GM23338 (cell line): ENCODE measurements around the gene VPS37C. TPM values are rescaled to one million over a fixed set of nuclear protein-coding genes. Genes with fewer than 3 reads are reported as not detected.

ENCODE experiments used
- polyA plus RNA-seq: library from polyadenylated mRNA; unstranded; fragments of >200 nt; fragmentation: Nextera tagmentation; extraction: Ambion mirVana; gene quantifications from 2 replicates; pipeline ENCODE4 v1.2.1, GENCODE V29; 2016
- total RNA-seq: library from RNA; depleted of rRNA; stranded (reverse); fragments of >200 nt; shearing (Covaris generic); gene quantifications from 2 replicates; pipeline ENCODE4 v1.2.3, GENCODE V29; 2014; rRNA removed
- TF ChIP-seq, protein P1 (sequence below): fragments of 250-450 bp; sonication (Bioruptor Pico); IDR thresholded peaks from 2 replicates; pipeline ENCODE4 v1.5.0; 2020; ENCODE audit warnings: mild to moderate bottlenecking, moderate library complexity

Gene VPS37C
- total and polyA plus RNA-seq, 2 experiments from 2014 or later, result 8.8 to 19.4 TPM

DNA sequence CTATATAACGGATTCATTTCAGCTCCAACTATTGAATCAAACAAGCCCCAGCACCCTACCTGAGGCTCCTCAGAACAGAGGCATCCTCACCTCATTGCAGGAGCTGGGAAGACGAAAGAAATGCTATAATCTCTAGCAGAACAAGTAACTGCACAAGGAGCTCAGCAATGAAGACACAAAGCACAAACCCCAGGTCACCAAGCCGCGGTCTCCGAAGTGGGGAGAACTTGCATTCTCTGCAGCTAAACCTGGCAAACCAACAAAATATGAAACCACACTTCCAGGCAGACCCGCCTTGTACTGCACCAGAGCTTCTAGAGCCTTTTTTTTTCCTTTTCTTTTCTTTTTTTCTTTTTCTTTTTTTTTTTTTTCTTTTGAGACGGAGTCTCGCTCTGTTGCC is 80.7 kb downstream of the VPS37C start (continued):
- TF ChIP-seq, protein P1, sequence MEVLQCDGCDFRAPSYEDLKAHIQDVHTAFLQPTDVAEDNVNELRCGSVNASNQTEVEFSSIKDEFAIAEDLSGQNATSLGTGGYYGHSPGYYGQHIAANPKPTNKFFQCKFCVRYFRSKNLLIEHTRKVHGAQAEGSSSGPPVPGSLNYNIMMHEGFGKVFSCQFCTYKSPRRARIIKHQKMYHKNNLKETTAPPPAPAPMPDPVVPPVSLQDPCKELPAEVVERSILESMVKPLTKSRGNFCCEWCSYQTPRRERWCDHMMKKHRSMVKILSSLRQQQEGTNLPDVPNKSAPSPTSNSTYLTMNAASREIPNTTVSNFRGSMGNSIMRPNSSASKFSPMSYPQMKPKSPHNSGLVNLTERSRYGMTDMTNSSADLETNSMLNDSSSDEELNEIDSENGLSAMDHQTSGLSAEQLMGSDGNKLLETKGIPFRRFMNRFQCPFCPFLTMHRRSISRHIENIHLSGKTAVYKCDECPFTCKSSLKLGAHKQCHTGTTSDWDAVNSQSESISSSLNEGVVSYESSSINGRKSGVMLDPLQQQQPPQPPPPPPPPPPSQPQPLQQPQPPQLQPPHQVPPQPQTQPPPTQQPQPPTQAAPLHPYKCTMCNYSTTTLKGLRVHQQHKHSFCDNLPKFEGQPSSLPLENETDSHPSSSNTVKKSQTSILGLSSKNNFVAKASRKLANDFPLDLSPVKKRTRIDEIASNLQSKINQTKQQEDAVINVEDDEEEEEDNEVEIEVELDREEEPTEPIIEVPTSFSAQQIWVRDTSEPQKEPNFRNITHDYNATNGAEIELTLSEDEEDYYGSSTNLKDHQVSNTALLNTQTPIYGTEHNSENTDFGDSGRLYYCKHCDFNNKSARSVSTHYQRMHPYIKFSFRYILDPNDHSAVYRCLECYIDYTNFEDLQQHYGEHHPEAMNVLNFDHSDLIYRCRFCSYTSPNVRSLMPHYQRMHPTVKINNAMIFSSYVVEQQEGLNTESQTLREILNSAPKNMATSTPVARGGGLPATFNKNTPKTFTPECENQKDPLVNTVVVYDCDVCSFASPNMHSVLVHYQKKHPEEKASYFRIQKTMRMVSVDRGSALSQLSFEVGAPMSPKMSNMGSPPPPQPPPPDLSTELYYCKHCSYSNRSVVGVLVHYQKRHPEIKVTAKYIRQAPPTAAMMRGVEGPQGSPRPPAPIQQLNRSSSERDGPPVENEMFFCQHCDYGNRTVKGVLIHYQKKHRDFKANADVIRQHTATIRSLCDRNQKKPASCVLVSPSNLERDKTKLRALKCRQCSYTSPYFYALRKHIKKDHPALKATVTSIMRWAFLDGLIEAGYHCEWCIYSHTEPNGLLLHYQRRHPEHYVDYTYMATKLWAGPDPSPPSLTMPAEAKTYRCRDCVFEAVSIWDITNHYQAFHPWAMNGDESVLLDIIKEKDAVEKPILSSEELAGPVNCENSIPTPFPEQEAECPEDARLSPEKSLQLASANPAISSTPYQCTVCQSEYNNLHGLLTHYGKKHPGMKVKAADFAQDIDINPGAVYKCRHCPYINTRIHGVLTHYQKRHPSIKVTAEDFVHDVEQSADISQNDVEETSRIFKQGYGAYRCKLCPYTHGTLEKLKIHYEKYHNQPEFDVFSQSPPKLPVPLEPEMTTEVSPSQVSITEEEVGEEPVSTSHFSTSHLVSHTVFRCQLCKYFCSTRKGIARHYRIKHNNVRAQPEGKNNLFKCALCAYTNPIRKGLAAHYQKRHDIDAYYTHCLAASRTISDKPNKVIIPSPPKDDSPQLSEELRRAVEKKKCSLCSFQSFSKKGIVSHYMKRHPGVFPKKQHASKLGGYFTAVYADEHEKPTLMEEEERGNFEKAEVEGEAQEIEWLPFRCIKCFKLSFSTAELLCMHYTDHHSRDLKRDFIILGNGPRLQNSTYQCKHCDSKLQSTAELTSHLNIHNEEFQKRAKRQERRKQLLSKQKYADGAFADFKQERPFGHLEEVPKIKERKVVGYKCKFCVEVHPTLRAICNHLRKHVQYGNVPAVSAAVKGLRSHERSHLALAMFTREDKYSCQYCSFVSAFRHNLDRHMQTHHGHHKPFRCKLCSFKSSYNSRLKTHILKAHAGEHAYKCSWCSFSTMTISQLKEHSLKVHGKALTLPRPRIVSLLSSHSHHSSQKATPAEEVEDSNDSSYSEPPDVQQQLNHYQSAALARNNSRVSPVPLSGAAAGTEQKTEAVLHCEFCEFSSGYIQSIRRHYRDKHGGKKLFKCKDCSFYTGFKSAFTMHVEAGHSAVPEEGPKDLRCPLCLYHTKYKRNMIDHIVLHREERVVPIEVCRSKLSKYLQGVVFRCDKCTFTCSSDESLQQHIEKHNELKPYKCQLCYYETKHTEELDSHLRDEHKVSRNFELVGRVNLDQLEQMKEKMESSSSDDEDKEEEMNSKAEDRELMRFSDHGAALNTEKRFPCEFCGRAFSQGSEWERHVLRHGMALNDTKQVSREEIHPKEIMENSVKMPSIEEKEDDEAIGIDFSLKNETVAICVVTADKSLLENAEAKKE, result no peak

Other genes with a start within 250 kb of the VPS37C start
- gene TMEM109, start 247.3 kb downstream of the VPS37C start, total RNA-seq, result 12.1 and 17.7 TPM in 2 replicates
- 17.4 TPM in 2 replicates for gene TMEM109, start 247.3 kb downstream of the VPS37C start, polyA plus RNA-seq
- gene TMEM132A, start 237.0 kb downstream of the VPS37C start, total RNA-seq, result 51.9 and 96.6 TPM in 2 replicates
- gene TMEM132A, start 237.0 kb downstream of the VPS37C start, polyA plus RNA-seq, result 36.2 and 38.5 TPM in 2 replicates
- gene SLC15A3, start 209.2 kb downstream of the VPS37C start, total RNA-seq, result 15.8 and 18.9 TPM in 2 replicates
- 14.2 and 16.7 TPM in 2 replicates for gene SLC15A3, start 209.2 kb downstream of the VPS37C start, polyA plus RNA-seq
- gene CD6, start 189.7 kb downstream of the VPS37C start, total RNA-seq, result 0.49 and 1.9 TPM in 2 replicates
- not detected in 2 replicates for gene CD6, start 189.7 kb downstream of the VPS37C start, polyA plus RNA-seq
- not detected in 2 replicates for gene CD5, start 58.9 kb downstream of the VPS37C start, total RNA-seq
- not detected in 2 replicates for gene CD5, start 58.9 kb downstream of the VPS37C start, polyA plus RNA-seq
- gene PGA3, start 42.1 kb upstream of the VPS37C start, total RNA-seq, result not detected in 2 replicates
- gene PGA3, start 42.1 kb upstream of the VPS37C start, polyA plus RNA-seq, result 0.37 TPM in 1 of 2 replicates, not detected in the other
- 3.7 TPM in 1 of 2 replicates, not detected in the other for gene PGA4, start 60.9 kb upstream of the VPS37C start, total RNA-seq
- gene PGA4, start 60.9 kb upstream of the VPS37C start, polyA plus RNA-seq, result 0.19 and 0.81 TPM in 2 replicates
- 0.12 and 0.52 TPM in 2 replicates for gene PGA5, start 79.7 kb upstream of the VPS37C start, total RNA-seq
- gene PGA5, start 79.7 kb upstream of the VPS37C start, polyA plus RNA-seq, result 0.45 and 1.0 TPM in 2 replicates
- gene VWCE, start 133.9 kb upstream of the VPS37C start, total RNA-seq, result 13.1 and 16.9 TPM in 2 replicates
- gene VWCE, start 133.9 kb upstream of the VPS37C start, polyA plus RNA-seq, result 9.7 and 9.9 TPM in 2 replicates
- gene DDB1, start 171.7 kb upstream of the VPS37C start, total RNA-seq, result 282 and 292 TPM in 2 replicates
- 102 and 109 TPM in 2 replicates for gene DDB1, start 171.7 kb upstream of the VPS37C start, polyA plus RNA-seq
- gene TKFC, start 171.8 kb upstream of the VPS37C start, total RNA-seq, result 27.0 and 46.9 TPM in 2 replicates
- 21.1 and 21.7 TPM in 2 replicates for gene TKFC, start 171.8 kb upstream of the VPS37C start, polyA plus RNA-seq
- 20.9 and 30.8 TPM in 2 replicates for gene CYB561A3, start 200.5 kb upstream of the VPS37C start, total RNA-seq
- 7.8 and 9.8 TPM in 2 replicates for gene CYB561A3, start 200.5 kb upstream of the VPS37C start, polyA plus RNA-seq
- 26.9 and 30.2 TPM in 2 replicates for gene TMEM138, start 200.9 kb upstream of the VPS37C start, total RNA-seq
- gene TMEM138, start 200.9 kb upstream of the VPS37C start, polyA plus RNA-seq, result 32.1 and 37.0 TPM in 2 replicates
- gene TMEM216, start 231.2 kb upstream of the VPS37C start, total RNA-seq, result 23.4 and 28.8 TPM in 2 replicates
- gene TMEM216, start 231.2 kb upstream of the VPS37C start, polyA plus RNA-seq, result 23.5 and 26.1 TPM in 2 replicates